HepG2 (cell line): ENCODE data around the gene SATB2. TPM values are rescaled to one million over a fixed set of nuclear protein-coding genes. Genes with fewer than 3 reads are reported as not detected.

Experiments used
- FOXM1 ChIP-seq: sonication (generic); formaldehyde crosslinking; IDR thresholded peaks from 2 replicates; pipeline ENCODE4 v1.5.0; 2020; ENCODE audit warnings: missing genetic modification reagents
- HCFC1 ChIP-seq: fragments of 150-350 bp; IDR thresholded peaks from 2 replicates; pipeline ENCODE4 v1.6.1; 2014; ENCODE audit warnings: low read depth, low read length
- IKZF4 ChIP-seq: sonication (generic); formaldehyde crosslinking; IDR thresholded peaks from 2 replicates; pipeline ENCODE4 v1.5.1; 2020; ENCODE audit warnings: borderline replicate concordance, mild to moderate bottlenecking, low read depth, missing genetic modification reagents; ENCODE audit errors: not compliant biosample characterization
- MAFF ChIP-seq: IDR thresholded peaks from 2 replicates; pipeline ENCODE4 v1.6.1; 2011; ENCODE audit warnings: low read depth, low read length, improper control_type of control experiment
- NFE2 ChIP-seq: sonication (generic); formaldehyde crosslinking; IDR thresholded peaks from 2 replicates; pipeline ENCODE4 v1.4.0; 2020; ENCODE audit warnings: missing genetic modification reagents
- NFYC ChIP-seq: IDR thresholded peaks from 2 replicates; pipeline ENCODE4 v1.6.1; 2016; ENCODE audit warnings: missing genetic modification reagents, missing compliant biosample characterization
- PAF1 ChIP-seq: IDR thresholded peaks from 2 replicates; pipeline ENCODE4 v1.6.1; 2016; ENCODE audit warnings: missing genetic modification reagents, missing compliant biosample characterization
- SAP130 ChIP-seq: IDR thresholded peaks from 2 replicates; pipeline ENCODE4 v1.6.1; 2016; ENCODE audit warnings: low read depth
- TBP ChIP-seq: sonication (generic); formaldehyde crosslinking; IDR thresholded peaks from 2 replicates; pipeline ENCODE4 v1.5.0; 2020; ENCODE audit warnings: missing genetic modification reagents
- ZBTB1 ChIP-seq: sonication (generic); formaldehyde crosslinking; IDR thresholded peaks from 2 replicates; pipeline ENCODE4 v1.4.0; 2020; ENCODE audit warnings: missing genetic modification reagents, borderline replicate concordance
- ZBTB46 ChIP-seq: sonication (generic); formaldehyde crosslinking; IDR thresholded peaks from 2 replicates; pipeline ENCODE4 v1.4.0; 2020; ENCODE audit warnings: mild to moderate bottlenecking, missing genetic modification reagents, borderline replicate concordance
- ZC3H4 ChIP-seq: sonication (generic); formaldehyde crosslinking; IDR thresholded peaks from 2 replicates; pipeline ENCODE4 v1.4.0; 2020; ENCODE audit warnings: missing genetic modification reagents, borderline replicate concordance
- ZNF331 ChIP-seq: sonication (generic); formaldehyde crosslinking; IDR thresholded peaks from 2 replicates; pipeline ENCODE4 v1.4.0; 2020; ENCODE audit warnings: missing genetic modification reagents
- ZNF430 ChIP-seq: sonication (generic); formaldehyde crosslinking; IDR thresholded peaks from 2 replicates; pipeline ENCODE4 v1.9.0; 2021; ENCODE audit warnings: mild to moderate bottlenecking, missing genetic modification reagents
- ZNF484 ChIP-seq: sonication (generic); formaldehyde crosslinking; IDR thresholded peaks from 2 replicates; pipeline ENCODE4 v1.5.1; 2020; ENCODE audit warnings: mild to moderate bottlenecking, low read depth, missing genetic modification reagents, borderline replicate concordance
- ZNF510 ChIP-seq: sonication (generic); formaldehyde crosslinking; IDR thresholded peaks from 2 replicates; pipeline ENCODE4 v1.4.0; 2020; ENCODE audit warnings: low read depth, mild to moderate bottlenecking, missing genetic modification reagents
- ZNF577 ChIP-seq: sonication (generic); formaldehyde crosslinking; IDR thresholded peaks from 2 replicates; pipeline ENCODE4 v1.4.0; 2020; ENCODE audit warnings: mild to moderate bottlenecking, low read depth, missing genetic modification reagents, borderline replicate concordance
- ZNF598 ChIP-seq: sonication (generic); formaldehyde crosslinking; IDR thresholded peaks from 2 replicates; pipeline ENCODE4 v1.5.1; 2020; ENCODE audit warnings: mild to moderate bottlenecking, missing genetic modification reagents, borderline replicate concordance
- ZNF746 ChIP-seq: sonication (generic); formaldehyde crosslinking; IDR thresholded peaks from 2 replicates; pipeline ENCODE4 v1.8.0; 2022; ENCODE audit warnings: mild to moderate bottlenecking, missing genetic modification reagents
- ZNF775 ChIP-seq: sonication (generic); formaldehyde crosslinking; IDR thresholded peaks from 2 replicates; pipeline ENCODE4 v1.4.0; 2020; ENCODE audit warnings: missing genetic modification reagents, mild to moderate bottlenecking, moderate library complexity, borderline replicate concordance
- ZNF777 ChIP-seq: sonication (generic); formaldehyde crosslinking; IDR thresholded peaks from 2 replicates; pipeline ENCODE4 v1.4.0; 2020; ENCODE audit warnings: missing genetic modification reagents
- polyA plus RNA-seq, 8 experiments: library from polyadenylated mRNA; depleted of rRNA in 3 of 8; stranded (reverse) in 7 of 8; unstranded in 1 of 8; fragments of >200 nt; fragmentation: Illumina TruSeq in 4 of 8; extraction: Trizol in 4 of 8; gene quantifications; 2 replicates each; pipeline versions ENCODE4 v1.2.1 to v1.2.3, GENCODE V29; 2011 to 2016; ENCODE audit warnings: low read depth in 4 of 8, missing spikeins in 1 of 8, mixed read lengths in 1 of 8; ENCODE audit not compliant: insufficient read depth in 1 of 8
- total RNA-seq, 5 experiments: library from RNA; depleted of rRNA; stranded (reverse); fragments of >200 nt; fragmentation: Illumina TruSeq; extraction: Trizol; gene quantifications; 2 replicates each; pipeline ENCODE4 v1.2.3, GENCODE V29; 2016; ENCODE audit warnings: low read depth in 1 of 5
- TF ChIP-seq, protein P1 (sequence below): sonication (generic); formaldehyde crosslinking; IDR thresholded peaks from 2 replicates; pipeline ENCODE4 v1.9.0; 2021; ENCODE audit warnings: missing genetic modification reagents, mild to moderate bottlenecking, borderline replicate concordance
- TF ChIP-seq, protein P2 (sequence below): sonication (generic); formaldehyde crosslinking; IDR thresholded peaks from 2 replicates; pipeline ENCODE4 v1.4.0; 2020; ENCODE audit warnings: missing genetic modification reagents, borderline replicate concordance
- TF ChIP-seq, protein P3 (sequence below): sonication (generic); formaldehyde crosslinking; IDR thresholded peaks from 2 replicates; pipeline ENCODE4 v1.4.0; 2020; ENCODE audit warnings: missing genetic modification reagents, mild to moderate bottlenecking, borderline replicate concordance

The SATB2 gene
- total and polyA plus RNA-seq, 2 of the 13 experiments (the other 11 are each of a cell fraction or from before 2014, with no cell fraction given), result 2.5 to 5.5 TPM

DNA sequence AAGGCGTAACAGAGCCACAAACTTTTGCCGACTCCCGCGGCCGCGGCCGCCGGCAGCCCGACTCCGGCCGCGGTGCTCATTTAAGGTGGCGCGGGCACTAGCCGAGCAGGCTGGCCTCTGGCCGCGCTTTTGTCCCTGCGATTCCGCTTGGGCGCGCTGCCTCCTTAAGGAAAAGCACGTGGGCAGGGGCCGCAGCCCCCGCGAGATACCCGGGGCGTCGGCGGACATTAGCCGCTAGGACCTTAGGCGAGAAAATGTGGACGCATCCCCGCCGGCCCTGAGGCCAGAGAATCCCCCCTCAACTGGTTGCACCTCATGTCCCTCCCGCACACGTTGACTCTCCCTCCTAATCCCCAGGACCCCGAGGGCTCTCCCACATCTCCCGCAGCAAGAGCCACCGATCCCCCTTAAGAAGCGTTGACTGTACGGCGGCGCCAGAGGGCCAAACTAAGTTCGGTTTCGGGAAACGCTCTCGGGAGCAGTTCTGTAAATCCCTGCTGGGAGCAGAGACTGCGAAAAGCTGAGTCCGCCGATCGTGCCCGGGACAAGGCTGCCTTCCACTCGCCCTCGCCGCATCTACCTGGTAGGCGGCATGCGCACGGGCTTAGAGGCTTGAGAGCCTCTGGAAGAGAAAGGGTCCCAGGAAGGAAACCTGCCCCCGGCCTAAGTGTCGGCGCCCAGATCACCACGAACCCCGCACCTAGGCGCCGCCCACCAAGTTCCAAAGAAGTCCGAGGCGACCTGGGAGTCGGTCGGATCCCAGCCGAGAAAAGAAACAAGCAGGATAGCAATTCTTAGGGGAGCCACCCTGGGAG is 1.8 kb upstream of the SATB2 start (continued):
- TF ChIP-seq ZNF331 (CRISPR knock-in tag) (peak; percentile 56), ZNF510 (CRISPR knock-in tag) (peak; percentile 74; the same call in 1 of the 2 replicates), ZNF775 (CRISPR knock-in tag) (no peak), FOXM1 (no peak), NFE2 (CRISPR knock-in tag) (no peak), ZC3H4 (CRISPR knock-in tag) (no peak; the same call in 1 of the 2 replicates), NFYC (CRISPR knock-in tag) (no peak), ZBTB46 (no peak; the same call in 1 of the 2 replicates), ZNF598 (CRISPR knock-in tag) (peak; percentile 85), ZNF746 (CRISPR knock-in tag) (peak; percentile 61; the same call in 1 of the 2 replicates), ZBTB1 (no peak), IKZF4 (CRISPR knock-in tag) (peak; percentile 88), ZNF430 (no peak), SAP130 (CRISPR knock-in tag) (peak; percentile 79), MAFF (0 out of 2 replicates have a peak, but pooled peaks have one; percentile 35), TBP (CRISPR knock-in tag) (no peak), ZNF577 (CRISPR knock-in tag) (no peak), ZNF484 (CRISPR knock-in tag) (no peak), HCFC1 (peak; percentile 26; the same call in 1 of the 2 replicates), ZNF777 (CRISPR knock-in tag) (peak; percentile 87), PAF1 (no peak)
- TF ChIP-seq, protein P1, sequence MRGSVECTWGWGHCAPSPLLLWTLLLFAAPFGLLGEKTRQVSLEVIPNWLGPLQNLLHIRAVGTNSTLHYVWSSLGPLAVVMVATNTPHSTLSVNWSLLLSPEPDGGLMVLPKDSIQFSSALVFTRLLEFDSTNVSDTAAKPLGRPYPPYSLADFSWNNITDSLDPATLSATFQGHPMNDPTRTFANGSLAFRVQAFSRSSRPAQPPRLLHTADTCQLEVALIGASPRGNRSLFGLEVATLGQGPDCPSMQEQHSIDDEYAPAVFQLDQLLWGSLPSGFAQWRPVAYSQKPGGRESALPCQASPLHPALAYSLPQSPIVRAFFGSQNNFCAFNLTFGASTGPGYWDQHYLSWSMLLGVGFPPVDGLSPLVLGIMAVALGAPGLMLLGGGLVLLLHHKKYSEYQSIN (CRISPR knock-in tag), result no peak
- TF ChIP-seq, protein P2, sequence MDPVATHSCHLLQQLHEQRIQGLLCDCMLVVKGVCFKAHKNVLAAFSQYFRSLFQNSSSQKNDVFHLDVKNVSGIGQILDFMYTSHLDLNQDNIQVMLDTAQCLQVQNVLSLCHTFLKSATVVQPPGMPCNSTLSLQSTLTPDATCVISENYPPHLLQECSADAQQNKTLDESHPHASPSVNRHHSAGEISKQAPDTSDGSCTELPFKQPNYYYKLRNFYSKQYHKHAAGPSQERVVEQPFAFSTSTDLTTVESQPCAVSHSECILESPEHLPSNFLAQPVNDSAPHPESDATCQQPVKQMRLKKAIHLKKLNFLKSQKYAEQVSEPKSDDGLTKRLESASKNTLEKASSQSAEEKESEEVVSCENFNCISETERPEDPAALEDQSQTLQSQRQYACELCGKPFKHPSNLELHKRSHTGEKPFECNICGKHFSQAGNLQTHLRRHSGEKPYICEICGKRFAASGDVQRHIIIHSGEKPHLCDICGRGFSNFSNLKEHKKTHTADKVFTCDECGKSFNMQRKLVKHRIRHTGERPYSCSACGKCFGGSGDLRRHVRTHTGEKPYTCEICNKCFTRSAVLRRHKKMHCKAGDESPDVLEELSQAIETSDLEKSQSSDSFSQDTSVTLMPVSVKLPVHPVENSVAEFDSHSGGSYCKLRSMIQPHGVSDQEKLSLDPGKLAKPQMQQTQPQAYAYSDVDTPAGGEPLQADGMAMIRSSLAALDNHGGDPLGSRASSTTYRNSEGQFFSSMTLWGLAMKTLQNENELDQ, result no peak
- TF ChIP-seq, protein P3, sequence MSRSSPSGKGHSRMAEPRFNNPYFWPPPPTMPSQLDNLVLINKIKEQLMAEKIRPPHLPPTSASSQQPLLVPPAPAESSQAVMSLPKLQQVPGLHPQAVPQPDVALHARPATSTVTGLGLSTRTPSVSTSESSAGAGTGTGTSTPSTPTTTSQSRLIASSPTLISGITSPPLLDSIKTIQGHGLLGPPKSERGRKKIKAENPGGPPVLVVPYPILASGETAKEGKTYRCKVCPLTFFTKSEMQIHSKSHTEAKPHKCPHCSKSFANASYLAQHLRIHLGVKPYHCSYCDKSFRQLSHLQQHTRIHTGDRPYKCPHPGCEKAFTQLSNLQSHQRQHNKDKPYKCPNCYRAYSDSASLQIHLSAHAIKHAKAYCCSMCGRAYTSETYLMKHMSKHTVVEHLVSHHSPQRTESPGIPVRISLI (CRISPR knock-in tag), result no peak
